Measurements from ENCODE around the gene ARID5B. TPM values are rescaled to one million over a fixed set of nuclear protein-coding genes. Genes with fewer than 3 reads are reported as not detected.

ARID5B gene
- total and polyA plus RNA-seq, 2 donors (not counting 3 experiments of a cell fraction or from before 2014, with no cell fraction given), result 5.6 to 8.9 TPM

DNA sequence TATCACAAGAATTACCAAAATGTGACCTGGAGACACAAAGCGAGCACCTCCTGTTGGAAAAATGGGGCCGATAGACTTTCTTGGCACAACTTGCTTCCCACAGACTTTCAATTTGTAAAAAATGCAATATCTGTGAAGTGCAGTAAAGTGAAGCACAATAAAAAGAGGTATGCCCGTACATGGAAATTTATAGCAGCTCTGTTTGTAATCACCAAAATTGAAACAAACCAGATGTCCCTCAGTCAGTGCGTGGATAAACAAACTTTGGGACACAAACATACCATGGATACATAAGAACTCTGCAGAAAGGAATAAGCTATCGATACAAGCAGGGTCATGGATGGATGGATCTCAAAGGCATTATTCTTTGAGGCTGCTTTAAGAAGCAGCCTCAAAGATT is 33.6 kb downstream of the ARID5B start:
- POLR2A ChIA-PET, result no interaction called here
- Histone ChIP-seq H3K9ac (replicated peaks; ENCODE audit: extremely low read depth, insufficient read depth, low read length) (no peak overlapping the region), H3K9me3 (replicated peaks; ENCODE audit: control insufficient read depth, insufficient read depth, low read length) (no peaks in the 10 kb centered on the region), H3K27me3 (ENCODE audit: control insufficient read depth in 2 of 2, insufficient read depth in 2 of 2, low read length in 2 of 2) (no peaks in the 10 kb centered on the region), H3K9me1 (replicated peaks; ENCODE audit: control insufficient read depth, extremely low read depth, insufficient read depth, low read length) (no peaks in the 10 kb centered on the region), H3K27ac (ENCODE audit: insufficient read depth, low read depth, low read length) (no peak overlapping the region), H3K4me2 (ENCODE audit: insufficient read depth, low read length) (no peak overlapping the region), H3K36me3 (ENCODE audit: control insufficient read depth in 2 of 2, extremely low read depth in 1 of 2, insufficient read depth in 2 of 2, low read length in 2 of 2) (no peaks in the 10 kb centered on the region), H2AFZ (ENCODE audit: low read depth, low read length) (no peak overlapping the region), H3K4me3 (replicated peaks in 1 of 3; ENCODE audit: insufficient read depth in 1 of 3, low read depth in 1 of 3, low read length in 3 of 3) (no peak overlapping the region), H3K4me1 (ENCODE audit: control insufficient read depth, extremely low read depth, insufficient read depth, low read length) (peaks cover 31% of the 10 kb centered on the region), H4K20me1 (replicated peaks; ENCODE audit: control insufficient read depth, extremely low read depth, insufficient read depth, low read length) (no peaks in the 10 kb centered on the region), H3K79me2 (ENCODE audit: control insufficient read depth, insufficient read depth, low read length) (no peaks in the 10 kb centered on the region)
- no peak for FAIRE-seq
- CTCF ChIA-PET, result no interaction called here
- intact Hi-C loops (cut with micrococcal nuclease) (no loop called here), dilution Hi-C loops (cut with MboI; ENCODE audit: extremely low pct_ligation_motif_present, low sequenced_read_pairs) (no loop called here)
- DNase-seq (ENCODE audit: low read depth, low spot score), result no peak
- no peak for TF ChIP-seq JUN (IDR thresholded peaks at IDR 0.05; ENCODE audit: borderline replicate concordance, insufficient read depth, insufficient read length, low read depth)
- TF ChIP-seq, protein P1, sequence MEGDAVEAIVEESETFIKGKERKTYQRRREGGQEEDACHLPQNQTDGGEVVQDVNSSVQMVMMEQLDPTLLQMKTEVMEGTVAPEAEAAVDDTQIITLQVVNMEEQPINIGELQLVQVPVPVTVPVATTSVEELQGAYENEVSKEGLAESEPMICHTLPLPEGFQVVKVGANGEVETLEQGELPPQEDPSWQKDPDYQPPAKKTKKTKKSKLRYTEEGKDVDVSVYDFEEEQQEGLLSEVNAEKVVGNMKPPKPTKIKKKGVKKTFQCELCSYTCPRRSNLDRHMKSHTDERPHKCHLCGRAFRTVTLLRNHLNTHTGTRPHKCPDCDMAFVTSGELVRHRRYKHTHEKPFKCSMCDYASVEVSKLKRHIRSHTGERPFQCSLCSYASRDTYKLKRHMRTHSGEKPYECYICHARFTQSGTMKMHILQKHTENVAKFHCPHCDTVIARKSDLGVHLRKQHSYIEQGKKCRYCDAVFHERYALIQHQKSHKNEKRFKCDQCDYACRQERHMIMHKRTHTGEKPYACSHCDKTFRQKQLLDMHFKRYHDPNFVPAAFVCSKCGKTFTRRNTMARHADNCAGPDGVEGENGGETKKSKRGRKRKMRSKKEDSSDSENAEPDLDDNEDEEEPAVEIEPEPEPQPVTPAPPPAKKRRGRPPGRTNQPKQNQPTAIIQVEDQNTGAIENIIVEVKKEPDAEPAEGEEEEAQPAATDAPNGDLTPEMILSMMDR (IDR thresholded peaks at IDR 0.05; ENCODE audit: extremely low read depth in 1 of 2, insufficient read depth in 1 of 2, low read depth in 1 of 2, low read length in 2 of 2), result no peak
- no TSS peak for BruUV-seq (replicated peaks)

DNA sequence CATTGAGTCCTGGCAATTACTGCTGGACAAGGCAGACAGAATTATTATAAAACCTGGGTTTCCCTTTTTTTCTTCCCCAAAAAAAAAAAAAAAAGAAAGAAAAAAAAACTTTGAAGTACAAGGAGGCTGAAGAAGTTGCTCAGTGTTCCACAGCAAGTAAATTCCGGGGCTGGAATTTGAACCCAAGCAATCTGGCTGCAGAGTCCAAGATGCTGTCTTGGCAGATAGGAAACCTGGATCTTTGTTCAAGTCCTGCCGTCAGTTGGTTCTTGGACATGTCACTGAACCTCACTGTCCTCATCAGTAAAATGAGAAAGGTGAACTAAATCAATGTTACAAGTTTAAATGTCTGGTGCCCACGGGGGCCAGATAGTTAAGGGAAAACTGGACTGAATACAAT is 35.3 kb downstream of the ARID5B start:
- dilution Hi-C loops (cut with MboI; ENCODE audit: extremely low pct_ligation_motif_present, low sequenced_read_pairs), result no loop called here
- no peak for FAIRE-seq

More for the DNA sequence above, 35.3 kb downstream of the ARID5B start:
- no peaks in the 10 kb centered on the region for H3K36me3 ChIP-seq (ENCODE audit: control insufficient read depth in 2 of 2, extremely low read depth in 1 of 2, insufficient read depth in 2 of 2, low read length in 2 of 2)
- H4K20me1 ChIP-seq (replicated peaks; ENCODE audit: control insufficient read depth, extremely low read depth, insufficient read depth, low read length), result no peaks in the 10 kb centered on the region
- no peak overlapping the region for H2AFZ ChIP-seq (ENCODE audit: low read depth, low read length)
- H3K4me1 ChIP-seq (ENCODE audit: control insufficient read depth, extremely low read depth, insufficient read depth, low read length), result peaks cover 32% of the 10 kb centered on the region
- no peaks in the 10 kb centered on the region for H3K9me3 ChIP-seq (replicated peaks; ENCODE audit: control insufficient read depth, insufficient read depth, low read length)
- ChIA-PET CTCF (interaction anchor here (1.3 to 3.9 kb wide), 4 partner anchors 36 to 102 kb away, joined by 4 to 22 read pairs (median 4); partner anchors contain the start of gene ARID5B), POLR2A (no interaction called here)
- H3K27ac ChIP-seq (ENCODE audit: insufficient read depth, low read depth, low read length), result no peak overlapping the region
- H3K9ac ChIP-seq (replicated peaks; ENCODE audit: extremely low read depth, insufficient read depth, low read length), result no peak overlapping the region
- no peak overlapping the region for H3K4me2 ChIP-seq (ENCODE audit: insufficient read depth, low read length)
- no peaks in the 10 kb centered on the region for H3K27me3 ChIP-seq (ENCODE audit: control insufficient read depth in 2 of 2, insufficient read depth in 2 of 2, low read length in 2 of 2)
- intact Hi-C loops (cut with micrococcal nuclease), result loop anchor here (1.0 kb wide), 1 partner anchor 34 kb away; no protein-coding TSS in a partner anchor
- H3K79me2 ChIP-seq (ENCODE audit: control insufficient read depth, insufficient read depth, low read length), result no peaks in the 10 kb centered on the region
- BruUV-seq (replicated peaks), result no TSS peak
- DNase-seq (ENCODE audit: low read depth, low spot score), result no peak
- no peak overlapping the region for H3K4me3 ChIP-seq (replicated peaks in 1 of 3; ENCODE audit: insufficient read depth in 1 of 3, low read depth in 1 of 3, low read length in 3 of 3)
- TF ChIP-seq, protein P1 (IDR thresholded peaks at IDR 0.05; ENCODE audit: extremely low read depth in 1 of 2, insufficient read depth in 1 of 2, low read depth in 1 of 2, low read length in 2 of 2), result no peak
- TF ChIP-seq POLR2A (IDR thresholded peaks at IDR 0.05; ENCODE audit: low read depth, low read length) (no peak), EZH2 (IDR thresholded peaks at IDR 0.05; ENCODE audit: borderline replicate concordance, low read depth, low read length, severe bottlenecking) (no peak), GATA2 (IDR thresholded peaks at IDR 0.05; ENCODE audit: insufficient read depth, insufficient read length, low read depth, low read length) (no peak), MAX (IDR thresholded peaks at IDR 0.05; ENCODE audit: insufficient read depth, insufficient read length) (no peak)
- H3K9me1 ChIP-seq (replicated peaks; ENCODE audit: control insufficient read depth, extremely low read depth, insufficient read depth, low read length), result no peaks in the 10 kb centered on the region

Data from endothelial cell of umbilical vein (primary cell).